Neural cell (in vitro differentiated cells): Measurements from ENCODE around the gene HSF5. TPM values are rescaled to one million over a fixed set of nuclear protein-coding genes. Genes with fewer than 3 reads are reported as not detected.

Experiments used
- H2AFZ ChIP-seq: fragments of 200-600, 300-800 bp; sonication (generic), shearing (Covaris generic); 2 replicates; pipeline ENCODE4 v1.6.0; 2014; ENCODE audit warnings: low read depth, mild to moderate bottlenecking, antibody characterized with exemption, low read length, moderate library complexity
- H3F3A ChIP-seq: fragments of 200-600 bp; shearing (Covaris generic); 2 replicates; pipeline ENCODE4 v1.6.1; 2016; ENCODE audit warnings: mild to moderate bottlenecking, moderate library complexity, mixed read lengths, antibody characterized with exemption, low read length; ENCODE audit not compliant: insufficient read depth, poor library complexity, severe bottlenecking
- H3K27ac ChIP-seq: fragments of 200-600, 300-800 bp; sonication (generic), shearing (Covaris generic); 2 replicates; pipeline ENCODE4 v1.5.1; 2014; ENCODE audit warnings: mild to moderate bottlenecking, low read length, moderate library complexity
- H3K27me3 ChIP-seq: fragments of 300-800, 200-600 bp; sonication (generic), shearing (Covaris generic); 2 replicates; pipeline ENCODE4 v1.6.0; 2014; ENCODE audit warnings: mild to moderate bottlenecking, low read depth, low read length, moderate library complexity; ENCODE audit not compliant: insufficient read depth
- H3K36me3 ChIP-seq: fragments of 300-800, 200-600 bp; sonication (generic), shearing (Covaris generic); 2 replicates; pipeline ENCODE4 v1.5.1; 2014; ENCODE audit warnings: mild to moderate bottlenecking, antibody characterized with exemption, low read length, moderate library complexity; ENCODE audit not compliant: insufficient read depth
- H3K4me2 ChIP-seq: fragments of 300-800, 200-600 bp; sonication (generic), shearing (Covaris generic); 2 replicates; pipeline ENCODE4 v1.6.0; 2014; ENCODE audit warnings: mild to moderate bottlenecking, low read length
- H3K4me3 ChIP-seq: fragments of 300-800, 200-600 bp; sonication (generic), shearing (Covaris generic); 2 replicates; pipeline ENCODE4 v1.5.1; 2014; ENCODE audit warnings: mild to moderate bottlenecking, low read length, moderate library complexity
- H3K79me2 ChIP-seq: fragments of 200-600 bp; shearing (Covaris generic); replicated peaks from 2 replicates; pipeline ENCODE4 v1.6.0; 2014; ENCODE audit warnings: mild to moderate bottlenecking, low read length, moderate library complexity; ENCODE audit not compliant: insufficient read depth
- H3K9ac ChIP-seq: fragments of 300-800, 200-600 bp; sonication (generic), shearing (Covaris generic); 2 replicates; pipeline ENCODE4 v1.6.1; 2016; ENCODE audit warnings: mild to moderate bottlenecking, low read length, mixed read lengths
- H3K9me2 ChIP-seq: fragments of 200-600 bp; shearing (Covaris generic); 2 replicates; pipeline ENCODE4 v1.6.1; 2016; ENCODE audit warnings: mild to moderate bottlenecking, low read length, mixed read lengths; ENCODE audit not compliant: insufficient read depth
- H3K9me3 ChIP-seq: fragments of 200-600, 300-800 bp; sonication (generic), shearing (Covaris generic); 2 replicates; pipeline ENCODE4 v1.6.1; 2016; ENCODE audit warnings: mild to moderate bottlenecking, mixed run types, low read length, moderate library complexity, mixed read lengths
- H4K20me1 ChIP-seq: fragments of 200-600 bp; shearing (Covaris generic); 2 replicates; pipeline ENCODE4 v1.6.1; 2016; ENCODE audit warnings: mild to moderate bottlenecking, mixed run types; ENCODE audit not compliant: insufficient read depth
- CTCF ChIP-seq: fragments of 450-650 bp; IDR thresholded peaks from 2 replicates; pipeline ENCODE4 v1.5.1; 2014; ENCODE audit warnings: antibody characterized with exemption, mild to moderate bottlenecking, moderate library complexity; ENCODE audit not compliant: poor library complexity, severe bottlenecking
- EP300 ChIP-seq: fragments of 450-650 bp; conservative IDR thresholded peaks from 2 replicates; pipeline ENCODE4 v1.6.1; 2014; ENCODE audit warnings: antibody characterized with exemption, mild to moderate bottlenecking, moderate library complexity; ENCODE audit not compliant: poor library complexity, severe bottlenecking
- EZH2 ChIP-seq: fragments of 200-600, 300-800 bp; shearing (Covaris generic), sonication (generic); IDR thresholded peaks from 2 replicates; pipeline ENCODE4 v1.6.1; 2014; ENCODE audit warnings: antibody characterized with exemption, low read length, borderline replicate concordance, mild to moderate bottlenecking; ENCODE audit not compliant: insufficient read depth, poor library complexity, severe bottlenecking
- MXI1 ChIP-seq: fragments of 450-650 bp; conservative IDR thresholded peaks from 2 replicates; pipeline ENCODE4 v1.6.1; 2014; ENCODE audit warnings: antibody characterized with exemption, mild to moderate bottlenecking; ENCODE audit not compliant: poor library complexity, severe bottlenecking
- POLR2AphosphoS5 ChIP-seq: IDR thresholded peaks from 2 replicates; pipeline ENCODE4 v1.6.1; 2012
- RAD21 ChIP-seq: fragments of 450-650 bp; conservative IDR thresholded peaks from 2 replicates; pipeline ENCODE4 v1.6.1; 2014; ENCODE audit warnings: antibody characterized with exemption, mild to moderate bottlenecking, moderate library complexity
- REST ChIP-seq: IDR thresholded peaks from 2 replicates; pipeline ENCODE4 v1.6.1; 2012; ENCODE audit warnings: borderline replicate concordance
- SMC3 ChIP-seq: fragments of 450-650 bp; conservative IDR thresholded peaks from 2 replicates; pipeline ENCODE4 v1.6.1; 2014; ENCODE audit warnings: antibody characterized with exemption, mild to moderate bottlenecking, moderate library complexity; ENCODE audit not compliant: poor library complexity
- TAF1 ChIP-seq: IDR thresholded peaks from 2 replicates; pipeline ENCODE4 v1.6.1; 2012; ENCODE audit warnings: low read depth
- polyA plus RNA-seq: library from polyadenylated mRNA; depleted of rRNA; stranded (reverse); fragments of >200 nt; gene quantifications from 2 replicates; pipeline ENCODE4 v1.2.3, GENCODE V29; 2014

Gene HSF5
- polyA plus RNA-seq, 1 donor from 2014 or later, result 0.21 TPM

- no peaks in the 10 kb centered on the region for H3K9me3 ChIP-seq
- no peaks in the 10 kb centered on the region for H3K27me3 ChIP-seq
- no peak overlapping the region for H3K9ac ChIP-seq
- peaks cover 27% of the 10 kb centered on the region for H3K79me2 ChIP-seq
- H3K9me2 ChIP-seq, result no peaks in the 10 kb centered on the region
- H2AFZ ChIP-seq, result no peak overlapping the region
- no peak overlapping the region for H3K4me3 ChIP-seq
- H3K36me3 ChIP-seq, result peaks cover 9% of the 10 kb centered on the region
- H3K4me2 ChIP-seq, result no peak overlapping the region
- no peak overlapping the region for H3K27ac ChIP-seq
- H3F3A ChIP-seq, result no peaks in the 10 kb centered on the region
- no peaks in the 10 kb centered on the region for H4K20me1 ChIP-seq
- TF ChIP-seq RAD21 (no peak), SMC3 (no peak), EP300 (no peak), CTCF (no peak), MXI1 (no peak), EZH2 (no peak), POLR2AphosphoS5 (no peak), TAF1 (no peak), REST (no peak)
Observed at GRCh38 chr17:58508341-58509067, 20.3 kb upstream of the HSF5 start.

- no peak overlapping the region for H3K4me3 ChIP-seq
- H3K79me2 ChIP-seq, result peaks cover 16% of the 10 kb centered on the region
- H3K9me2 ChIP-seq, result no peaks in the 10 kb centered on the region
- peaks cover 13% of the 10 kb centered on the region for H3K36me3 ChIP-seq
- H3K27me3 ChIP-seq, result no peaks in the 10 kb centered on the region
- no peak overlapping the region for H2AFZ ChIP-seq
- H4K20me1 ChIP-seq, result no peaks in the 10 kb centered on the region
- H3K9me3 ChIP-seq, result no peaks in the 10 kb centered on the region
- TF ChIP-seq EP300, result no peak
- no peak for TF ChIP-seq CTCF
- TF ChIP-seq POLR2AphosphoS5, result no peak
- TF ChIP-seq SMC3, result no peak
- no peak for TF ChIP-seq RAD21
- TF ChIP-seq REST, result no peak
- no peak for TF ChIP-seq EZH2
- H3K27ac ChIP-seq, result no peak overlapping the region
- H3K9ac ChIP-seq, result no peak overlapping the region
- H3K4me2 ChIP-seq, result no peak overlapping the region
- no peaks in the 10 kb centered on the region for H3F3A ChIP-seq
Observed at GRCh38 chr17:58507123-58507634, 19.0 kb upstream of the HSF5 start.
